MM.1S (cell line): ENCODE data around the gene PHF12.

Source experiments
- DNase-seq: peaks from one replicate; pipeline ENCODE4 v3.0.0-alpha.2; 2015
- H2AFZ ChIP-seq: fragments of 300-600 bp; sonication (generic); 2 replicates; pipeline ENCODE4 v1.6.0; 2016; ENCODE audit warnings: antibody characterized with exemption, low read length
- H3F3A ChIP-seq: fragments of 300-600 bp; sonication (generic); 2 replicates; pipeline ENCODE4 v1.6.1; 2016; ENCODE audit warnings: mild to moderate bottlenecking, antibody characterized with exemption, low read length, moderate library complexity, mixed read lengths; ENCODE audit not compliant: insufficient read depth
- H3K27ac ChIP-seq: fragments of 300-600 bp; sonication (generic); 2 replicates; pipeline ENCODE4 v1.5.1; 2016; ENCODE audit warnings: mild to moderate bottlenecking, low read length
- H3K27me3 ChIP-seq: fragments of 300-600 bp; sonication (generic); replicated peaks from 2 replicates; pipeline ENCODE4 v1.6.0; 2016; ENCODE audit warnings: low read length; ENCODE audit not compliant: insufficient read depth
- H3K36me3 ChIP-seq: fragments of 300-600 bp; sonication (generic); replicated peaks from 2 replicates; pipeline ENCODE4 v1.6.1; 2016; ENCODE audit warnings: mild to moderate bottlenecking, low read length, mixed read lengths; ENCODE audit not compliant: insufficient read depth
- H3K4me1 ChIP-seq: fragments of 300-600 bp; sonication (generic); 2 replicates; pipeline ENCODE4 v1.6.1; 2016; ENCODE audit warnings: low read length, mixed read lengths
- H3K4me2 ChIP-seq: fragments of 300-600 bp; sonication (generic); 2 replicates; pipeline ENCODE4 v1.6.0; 2016; ENCODE audit warnings: low read depth, low read length
- H3K4me3 ChIP-seq: fragments of 300-600 bp; sonication (generic); 2 replicates; pipeline ENCODE4 v1.5.1; 2016; ENCODE audit warnings: low read length, mixed read lengths
- H3K79me2 ChIP-seq: fragments of 300-600 bp; sonication (generic); 2 replicates; pipeline ENCODE4 v1.6.1; 2016; ENCODE audit warnings: mixed run types, low read length, mixed read lengths
- H3K9ac ChIP-seq: fragments of 300-600 bp; sonication (generic); 2 replicates; pipeline ENCODE4 v1.6.1; 2016; ENCODE audit warnings: low read length, mixed read lengths
- H3K9me2 ChIP-seq: fragments of 300-600 bp; sonication (generic); replicated peaks from 2 replicates; pipeline ENCODE4 v1.6.1; 2016; ENCODE audit warnings: mild to moderate bottlenecking, low read length, mixed read lengths; ENCODE audit not compliant: insufficient read depth
- H3K9me3 ChIP-seq: fragments of 300-600 bp; sonication (generic); replicated peaks from 2 replicates; pipeline ENCODE4 v1.6.1; 2016; ENCODE audit warnings: mild to moderate bottlenecking, low read length, mixed read lengths; ENCODE audit not compliant: insufficient read depth
- H4K20me1 ChIP-seq: fragments of 300-600 bp; sonication (generic); 2 replicates; pipeline ENCODE4 v1.6.1; 2016; ENCODE audit warnings: mild to moderate bottlenecking, low read length, moderate library complexity, mixed read lengths; ENCODE audit not compliant: insufficient read depth
- CTCF ChIP-seq: fragments of 300-600 bp; sonication (generic); IDR thresholded peaks from 2 replicates; pipeline ENCODE4 v1.5.1; 2016; ENCODE audit warnings: antibody characterized with exemption, low read length, mixed read lengths
- EZH2 ChIP-seq: fragments of 300-600 bp; sonication (generic); optimal IDR thresholded peaks from 2 replicates; pipeline ENCODE3; 2017; ENCODE audit warnings: low read depth, mild to moderate bottlenecking, antibody characterized with exemption, low read length, mixed read lengths
- EZH2phosphoT487 ChIP-seq: fragments of 300-600 bp; sonication (generic); IDR thresholded peaks from 2 replicates; pipeline ENCODE4 v1.6.1; 2018; ENCODE audit warnings: antibody characterized with exemption, low read length

Gene PHF12

GRCh38 chr17:28942925-28943324 lies 8.4 kb downstream of the PHF12 start:
- Histone ChIP-seq H3K9ac (no peak overlapping the region), H3K4me3 (no peak overlapping the region), H2AFZ (no peak overlapping the region), H3K9me3 (no peaks in the 10 kb centered on the region), H3F3A (peaks cover 6% of the 10 kb centered on the region), H3K4me2 (no peak overlapping the region), H3K27me3 (no peaks in the 10 kb centered on the region), H3K4me1 (peaks cover 16% of the 10 kb centered on the region), H3K79me2 (peaks cover 99% of the 10 kb centered on the region), H4K20me1 (peaks cover 12% of the 10 kb centered on the region), H3K27ac (no peak overlapping the region), H3K36me3 (no peaks in the 10 kb centered on the region), H3K9me2 (no peaks in the 10 kb centered on the region)
- TF ChIP-seq EZH2 (no peak), EZH2phosphoT487 (no peak), CTCF (no peak)
- no peak for DNase-seq

- no peak overlapping the region for H2AFZ ChIP-seq
- H3K4me3 ChIP-seq, result no peak overlapping the region
- peaks cover 28% of the 10 kb centered on the region for H3K4me1 ChIP-seq
- peaks cover 99% of the 10 kb centered on the region for H3K79me2 ChIP-seq
- H3K9me3 ChIP-seq, result no peaks in the 10 kb centered on the region
- H3K9ac ChIP-seq, result no peak overlapping the region
- no peaks in the 10 kb centered on the region for H3K36me3 ChIP-seq
- no peaks in the 10 kb centered on the region for H3K27me3 ChIP-seq
- peaks cover 12% of the 10 kb centered on the region for H4K20me1 ChIP-seq
- no peak overlapping the region for H3K27ac ChIP-seq
- no peak overlapping the region for H3K4me2 ChIP-seq
- no peak for TF ChIP-seq EZH2
- TF ChIP-seq EZH2phosphoT487, result no peak
- no peak for TF ChIP-seq CTCF
- no peak for DNase-seq
- H3K9me2 ChIP-seq, result no peaks in the 10 kb centered on the region
- peaks cover 21% of the 10 kb centered on the region for H3F3A ChIP-seq
Measured at GRCh38 chr17:28941251-28941650, 10.1 kb downstream of the PHF12 start.

- H3K79me2 ChIP-seq, result peaks cover 99% of the 10 kb centered on the region
- H3K4me2 ChIP-seq, result no peak overlapping the region
- no peak for DNase-seq
- H3K27me3 ChIP-seq, result no peaks in the 10 kb centered on the region
- no peak overlapping the region for H3K9ac ChIP-seq
- no peaks in the 10 kb centered on the region for H3K36me3 ChIP-seq
- no peak overlapping the region for H3K4me3 ChIP-seq
- H2AFZ ChIP-seq, result no peak overlapping the region
- H3K9me3 ChIP-seq, result no peaks in the 10 kb centered on the region
- H3K4me1 ChIP-seq, result peaks cover 34% of the 10 kb centered on the region
- H4K20me1 ChIP-seq, result peaks cover 16% of the 10 kb centered on the region
- H3F3A ChIP-seq, result peaks cover 21% of the 10 kb centered on the region
- TF ChIP-seq EZH2phosphoT487, result no peak
- TF ChIP-seq CTCF, result no peak
- no peak for TF ChIP-seq EZH2
- no peaks in the 10 kb centered on the region for H3K9me2 ChIP-seq
- no peak overlapping the region for H3K27ac ChIP-seq
Measured at GRCh38 chr17:28940675-28941074, 10.6 kb downstream of the PHF12 start.
